Neural progenitor cell (in vitro differentiated cells): ENCODE measurements around the gene GMDS. TPM values are rescaled to one million over a fixed set of nuclear protein-coding genes. Genes with fewer than 3 reads are reported as not detected.

Experiments used
- DNase-seq: peaks from one replicate; pipeline ENCODE4 v3.0.0-alpha.2; 2016; ENCODE audit warnings: low spot score
- H2AFZ ChIP-seq: fragments of 200-600 bp; sonication (generic); replicated peaks from 2 replicates; pipeline ENCODE4 v1.6.1; 2016; ENCODE audit warnings: antibody characterized with exemption
- H3F3A ChIP-seq: fragments of 200-600 bp; sonication (generic); 2 replicates; pipeline ENCODE4 v1.6.1; 2016; ENCODE audit warnings: antibody characterized with exemption, low read depth
- H3K27ac ChIP-seq: fragments of 200-600 bp; sonication (generic); 2 replicates; pipeline ENCODE4 v1.5.1; 2016; ENCODE audit warnings: mild to moderate bottlenecking
- H3K27me3 ChIP-seq: fragments of 200-600 bp; sonication (generic); 2 replicates; pipeline ENCODE4 v1.6.1; 2016; ENCODE audit warnings: mild to moderate bottlenecking, moderate library complexity
- H3K36me3 ChIP-seq: fragments of 200-600 bp; sonication (generic); 2 replicates; pipeline ENCODE4 v1.5.1; 2016
- H3K4me1 ChIP-seq: fragments of 200-600 bp; sonication (generic); 2 replicates; pipeline ENCODE4 v1.6.1; 2016; ENCODE audit warnings: mixed run types
- H3K4me2 ChIP-seq: fragments of 200-600 bp; sonication (generic); 2 replicates; pipeline ENCODE4 v1.6.1; 2016
- H3K4me3 ChIP-seq: fragments of 200-600 bp; sonication (generic); 2 replicates; pipeline ENCODE4 v1.5.1; 2016
- H3K79me2 ChIP-seq: fragments of 200-600 bp; sonication (generic); 2 replicates; pipeline ENCODE4 v1.6.1; 2016; ENCODE audit warnings: low read depth
- H3K9ac ChIP-seq: fragments of 200-600 bp; sonication (generic); 2 replicates; pipeline ENCODE4 v1.6.1; 2016
- H3K9me3 ChIP-seq: fragments of 200-600 bp; sonication (generic); 2 replicates; pipeline ENCODE4 v1.5.1; 2016; ENCODE audit warnings: low read depth
- H4K20me1 ChIP-seq: fragments of 200-600 bp; sonication (generic); 2 replicates; pipeline ENCODE4 v1.6.1; 2016; ENCODE audit warnings: low read depth
- H3K27ac Mint-ChIP-seq: 3 replicates; pipeline ENCODE4 v1.8.0; 2021; ENCODE audit warnings: mixed read lengths
- H3K27me3 Mint-ChIP-seq: 2 replicates; pipeline ENCODE4 v1.8.0; 2022; ENCODE audit warnings: low read depth, mild to moderate bottlenecking, inconsistent platforms, moderate library complexity, mixed read lengths; ENCODE audit not compliant: insufficient read depth
- H3K36me3 Mint-ChIP-seq: 3 replicates; pipeline ENCODE4 v1.8.0; 2021; ENCODE audit warnings: mixed read lengths
- H3K4me1 Mint-ChIP-seq: 3 replicates; pipeline ENCODE4 v1.8.0; 2021; ENCODE audit warnings: mixed read lengths
- H3K4me3 Mint-ChIP-seq: 3 replicates; pipeline ENCODE4 v1.8.0; 2021; ENCODE audit warnings: mild to moderate bottlenecking, moderate library complexity, mixed read lengths
- H3K9me3 Mint-ChIP-seq: 3 replicates; pipeline ENCODE4 v1.8.0; 2020; ENCODE audit warnings: mixed read lengths
- EZH2 ChIP-seq: fragments of 200-600 bp; sonication (generic); IDR thresholded peaks from 2 replicates; pipeline ENCODE4 v1.6.1; 2017; ENCODE audit warnings: antibody characterized with exemption, mild to moderate bottlenecking, moderate library complexity
- EZH2phosphoT487 ChIP-seq: fragments of 200-600 bp; sonication (generic); IDR thresholded peaks from 2 replicates; pipeline ENCODE4 v1.6.1; 2017; ENCODE audit warnings: antibody characterized with exemption
- total RNA-seq: library from RNA; depleted of rRNA; stranded (reverse); fragments of >200 nt; gene quantifications from 2 replicates; pipeline ENCODE4 v1.2.3, GENCODE V29; 2015; ENCODE audit warnings: low replicate concordance
- TF ChIP-seq, protein P1 (sequence below): fragments of 200-600 bp; sonication (generic); IDR thresholded peaks from 2 replicates; pipeline ENCODE4 v1.5.1; 2017; ENCODE audit warnings: antibody characterized with exemption, mild to moderate bottlenecking

GMDS gene
- total RNA-seq, 1 donor from 2014 or later: 22.6 TPM

DNA sequence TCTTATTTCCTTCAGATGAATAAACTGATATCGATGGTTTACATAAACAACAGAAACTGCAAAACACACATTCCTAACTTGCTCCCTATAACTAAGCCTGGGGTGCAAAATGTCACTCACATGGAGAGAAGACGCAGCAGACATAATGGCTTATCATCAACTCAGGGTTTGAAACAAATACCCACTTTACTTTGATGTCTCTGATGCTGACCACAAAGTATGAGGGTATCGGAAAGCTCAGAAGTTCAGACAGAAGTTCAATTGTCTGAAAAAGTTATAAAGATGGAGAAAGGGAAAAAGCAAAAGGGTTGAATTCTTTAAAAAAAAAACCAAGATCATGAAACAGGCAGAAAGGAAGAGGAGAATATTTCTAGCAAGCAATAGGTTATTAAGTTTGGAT, 533.0 kb downstream of the GMDS start:
- H3K4me3 Mint-ChIP-seq: no peak overlapping the region
- Histone ChIP-seq H3F3A (no peaks in the 10 kb centered on the region), H3K9me3 (no peaks in the 10 kb centered on the region), H4K20me1 (no peaks in the 10 kb centered on the region), H3K27me3 (no peaks in the 10 kb centered on the region), H2AFZ (no peak overlapping the region), H3K9ac (no peak overlapping the region), H3K4me3 (no peak overlapping the region), H3K4me2 (no peak overlapping the region), H3K79me2 (no peaks in the 10 kb centered on the region), H3K4me1 (peaks cover 21% of the 10 kb centered on the region), H3K36me3 (no peaks in the 10 kb centered on the region), H3K27ac (no peak overlapping the region)
- H3K36me3 Mint-ChIP-seq: no peaks in the 10 kb centered on the region
- H3K27me3 Mint-ChIP-seq: peaks cover 7% of the 10 kb centered on the region
- H3K27ac Mint-ChIP-seq: no peak overlapping the region
- peaks cover 25% of the 10 kb centered on the region for H3K4me1 Mint-ChIP-seq
- TF ChIP-seq EZH2 (no peak), EZH2phosphoT487 (no peak)
- TF ChIP-seq, protein P1, sequence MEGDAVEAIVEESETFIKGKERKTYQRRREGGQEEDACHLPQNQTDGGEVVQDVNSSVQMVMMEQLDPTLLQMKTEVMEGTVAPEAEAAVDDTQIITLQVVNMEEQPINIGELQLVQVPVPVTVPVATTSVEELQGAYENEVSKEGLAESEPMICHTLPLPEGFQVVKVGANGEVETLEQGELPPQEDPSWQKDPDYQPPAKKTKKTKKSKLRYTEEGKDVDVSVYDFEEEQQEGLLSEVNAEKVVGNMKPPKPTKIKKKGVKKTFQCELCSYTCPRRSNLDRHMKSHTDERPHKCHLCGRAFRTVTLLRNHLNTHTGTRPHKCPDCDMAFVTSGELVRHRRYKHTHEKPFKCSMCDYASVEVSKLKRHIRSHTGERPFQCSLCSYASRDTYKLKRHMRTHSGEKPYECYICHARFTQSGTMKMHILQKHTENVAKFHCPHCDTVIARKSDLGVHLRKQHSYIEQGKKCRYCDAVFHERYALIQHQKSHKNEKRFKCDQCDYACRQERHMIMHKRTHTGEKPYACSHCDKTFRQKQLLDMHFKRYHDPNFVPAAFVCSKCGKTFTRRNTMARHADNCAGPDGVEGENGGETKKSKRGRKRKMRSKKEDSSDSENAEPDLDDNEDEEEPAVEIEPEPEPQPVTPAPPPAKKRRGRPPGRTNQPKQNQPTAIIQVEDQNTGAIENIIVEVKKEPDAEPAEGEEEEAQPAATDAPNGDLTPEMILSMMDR: no peak
- no peaks in the 10 kb centered on the region for H3K9me3 Mint-ChIP-seq
- DNase-seq: no peak

- Histone ChIP-seq H3K9ac (no peak overlapping the region), H2AFZ (no peak overlapping the region), H3K27me3 (no peaks in the 10 kb centered on the region), H3K4me3 (no peak overlapping the region), H3K9me3 (no peaks in the 10 kb centered on the region), H3K4me1 (peaks cover 12% of the 10 kb centered on the region), H3K4me2 (no peak overlapping the region), H3F3A (no peaks in the 10 kb centered on the region), H4K20me1 (no peaks in the 10 kb centered on the region), H3K36me3 (no peaks in the 10 kb centered on the region), H3K27ac (no peak overlapping the region), H3K79me2 (no peaks in the 10 kb centered on the region)
- H3K4me3 Mint-ChIP-seq: no peak overlapping the region
- no peak overlapping the region for H3K27ac Mint-ChIP-seq
- peaks cover 5% of the 10 kb centered on the region for H3K27me3 Mint-ChIP-seq
- DNase-seq: no peak
- no peak for TF ChIP-seq EZH2phosphoT487
- TF ChIP-seq, protein P1: no peak
- no peak for TF ChIP-seq EZH2
- H3K9me3 Mint-ChIP-seq: no peaks in the 10 kb centered on the region
- H3K36me3 Mint-ChIP-seq: no peaks in the 10 kb centered on the region
- H3K4me1 Mint-ChIP-seq: peaks cover 17% of the 10 kb centered on the region
Measured at GRCh38 chr6:1711136-1711535, 534.3 kb downstream of the GMDS start.

DNA sequence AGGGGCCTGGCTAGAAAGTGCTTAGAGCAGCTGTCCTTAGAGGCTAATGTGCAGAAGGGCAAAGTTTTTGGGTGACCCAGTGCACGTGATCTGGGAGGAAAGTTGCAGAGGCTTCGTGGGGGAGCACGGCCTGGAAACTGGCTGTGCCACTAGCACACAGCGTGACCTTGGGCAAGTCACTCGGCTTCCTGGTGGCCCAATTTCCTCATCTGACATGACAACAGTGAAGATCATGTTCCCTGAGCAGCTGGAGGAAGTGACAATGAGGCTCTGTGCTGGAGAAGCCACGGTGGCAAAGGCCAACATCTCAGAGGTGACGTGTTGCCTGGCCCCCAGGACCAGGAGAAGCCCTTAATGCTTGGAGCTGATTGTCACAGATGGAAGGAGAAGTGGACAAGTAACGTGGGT, 536.2 kb downstream of the GMDS start:
- TF ChIP-seq EZH2phosphoT487 (no peak), EZH2 (no peak)
- TF ChIP-seq, protein P1: no peak
- peaks cover 12% of the 10 kb centered on the region for H3K4me1 Mint-ChIP-seq
- Histone ChIP-seq H3K79me2 (no peaks in the 10 kb centered on the region), H3K9me3 (no peaks in the 10 kb centered on the region), H3F3A (no peaks in the 10 kb centered on the region), H3K27me3 (no peaks in the 10 kb centered on the region), H3K9ac (no peak overlapping the region), H3K36me3 (no peaks in the 10 kb centered on the region), H3K4me1 (peaks cover 12% of the 10 kb centered on the region), H4K20me1 (no peaks in the 10 kb centered on the region), H3K4me2 (no peak overlapping the region), H3K4me3 (no peak overlapping the region), H3K27ac (no peak overlapping the region), H2AFZ (no peak overlapping the region)
- peak overlapping the region; percentile 11 for H3K27ac Mint-ChIP-seq
- H3K4me3 Mint-ChIP-seq: no peak overlapping the region
- no peaks in the 10 kb centered on the region for H3K36me3 Mint-ChIP-seq
- no peaks in the 10 kb centered on the region for H3K9me3 Mint-ChIP-seq
- peaks cover 5% of the 10 kb centered on the region for H3K27me3 Mint-ChIP-seq
- DNase-seq: no peak

DNA sequence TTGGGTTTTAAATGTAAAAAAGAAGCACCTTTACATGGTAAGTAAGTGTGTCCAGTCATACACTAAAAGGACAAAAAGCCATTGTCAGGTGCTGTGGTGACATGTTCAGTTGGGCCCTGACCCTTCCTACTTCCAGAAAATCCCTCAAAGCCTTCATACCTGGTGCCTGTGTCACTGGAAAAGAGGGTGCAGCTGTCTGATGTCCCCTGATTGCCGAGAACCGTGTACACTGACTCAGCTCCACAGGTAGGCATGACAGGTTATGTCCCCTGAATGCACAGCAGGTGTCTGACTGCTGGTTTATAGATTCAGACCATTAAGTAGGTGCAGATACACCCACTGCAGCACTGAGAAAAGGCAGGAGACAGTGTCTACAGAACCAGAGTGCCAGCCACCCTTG, 536.6 kb downstream of the GMDS start:
- Histone ChIP-seq H4K20me1 (no peaks in the 10 kb centered on the region), H2AFZ (no peak overlapping the region), H3K27ac (no peak overlapping the region), H3K36me3 (no peaks in the 10 kb centered on the region), H3K27me3 (no peaks in the 10 kb centered on the region), H3K79me2 (no peaks in the 10 kb centered on the region), H3F3A (no peaks in the 10 kb centered on the region), H3K9me3 (no peaks in the 10 kb centered on the region), H3K4me2 (no peak overlapping the region), H3K4me1 (peaks cover 12% of the 10 kb centered on the region), H3K4me3 (no peak overlapping the region), H3K9ac (no peak overlapping the region)
- Mint-ChIP-seq H3K9me3 (no peaks in the 10 kb centered on the region), H3K27ac (peak overlapping the region; percentile 20), H3K36me3 (no peaks in the 10 kb centered on the region), H3K4me3 (no peak overlapping the region), H3K27me3 (peaks cover 7% of the 10 kb centered on the region), H3K4me1 (peaks cover 12% of the 10 kb centered on the region)
- TF ChIP-seq, protein P1: no peak
- TF ChIP-seq EZH2phosphoT487 (no peak), EZH2 (no peak)
- no peak for DNase-seq
